GM21526 (cell line): ENCODE measurements around the gene BRIX1.
"Not testable (repeated sequence)": the region's sequence is repeated elsewhere in the genome, so short reads cannot be mapped to it uniquely, and the experiment has no call there.

ENCODE experiments used
- ATAC-seq: cut with Tn5 transposase; IDR thresholded peaks from one replicate; pipeline ENCODE4 v1.9.1; 2021; ENCODE audit warnings: moderate library complexity; ENCODE audit not compliant: unreplicated experiment, low FRiP score

BRIX1 gene

DNA sequence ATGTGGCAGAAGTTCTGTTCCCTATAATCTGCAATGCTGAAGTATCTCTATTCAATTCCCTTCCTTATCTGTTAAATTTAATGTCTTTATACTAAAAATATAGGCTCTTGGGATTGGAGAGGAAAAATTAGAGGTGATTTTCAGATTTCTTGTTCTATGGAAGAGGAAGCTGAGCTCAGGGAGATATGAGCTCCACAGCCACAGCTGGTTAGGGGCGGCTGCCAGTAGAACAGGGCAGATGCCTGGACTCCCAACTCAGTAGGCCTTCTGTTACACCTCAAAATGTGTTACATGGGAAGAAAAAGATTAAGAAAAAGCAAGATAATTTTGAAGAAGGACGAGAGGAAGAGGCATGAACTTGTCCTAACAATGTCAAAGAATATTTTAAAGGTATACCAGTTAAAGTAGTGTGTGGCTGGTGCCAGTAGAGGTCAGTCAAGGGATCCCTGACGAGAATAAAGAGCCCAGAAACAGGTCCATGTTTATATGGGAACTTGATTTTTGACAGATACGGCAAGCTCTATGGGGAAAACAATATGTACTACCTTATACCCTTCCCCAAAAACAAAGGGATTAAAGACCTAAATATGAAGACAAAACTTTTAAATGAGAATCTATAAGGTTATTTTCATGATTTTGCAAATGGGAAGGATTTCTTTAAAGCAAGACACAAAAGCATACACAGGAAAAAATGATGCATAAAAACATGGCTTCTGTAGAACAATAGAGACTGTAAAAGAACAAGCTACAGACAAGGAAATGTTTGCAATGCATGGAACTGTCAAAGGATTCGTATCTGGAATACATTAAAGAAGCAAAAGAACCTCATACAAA lies 42.6 kb downstream of the BRIX1 start:
- ATAC-seq: peak; percentile 46

- peak; percentile 91 for ATAC-seq
Measured at GRCh38 chr5:34959323-34959722, 43.8 kb downstream of the BRIX1 start.

DNA sequence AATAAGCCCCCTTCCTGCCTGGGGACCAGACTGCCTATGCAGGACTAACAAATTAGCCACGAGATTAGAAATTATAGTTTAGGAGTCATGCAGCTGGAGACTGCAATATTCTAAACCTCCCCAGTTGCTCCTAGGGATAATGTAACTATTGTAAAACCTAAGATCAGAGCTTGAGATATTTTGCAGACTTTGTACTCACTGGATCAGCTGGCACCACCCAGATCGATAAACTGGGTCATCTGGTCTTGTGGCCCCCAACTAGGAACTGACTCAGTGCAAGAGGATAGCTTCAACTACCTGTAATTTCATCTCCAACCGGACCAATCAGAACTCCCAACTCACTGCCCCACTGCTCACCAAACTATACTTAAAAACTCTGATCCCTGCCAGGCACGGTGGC lies 52.0 kb downstream of the BRIX1 start:
- ATAC-seq: no peak

DNA sequence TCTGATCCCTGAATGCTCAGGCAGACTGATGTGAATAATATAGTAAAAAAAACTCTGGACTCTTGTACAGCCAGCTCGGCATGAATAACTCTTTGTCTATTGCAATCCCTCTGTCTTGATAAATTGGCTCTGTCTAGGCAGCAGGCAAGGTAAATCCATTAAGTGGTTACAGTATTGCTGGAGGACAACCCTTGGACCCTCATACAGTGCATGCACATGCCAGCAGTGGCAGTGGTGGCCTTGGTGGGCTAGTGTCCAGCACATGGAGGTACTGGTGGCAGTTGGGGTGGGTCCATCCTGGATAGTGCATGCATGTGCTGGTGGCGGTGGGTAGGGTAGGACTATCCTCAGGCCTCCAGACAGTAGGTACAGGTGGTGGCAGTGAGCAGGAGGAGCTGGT lies 52.7 kb downstream of the BRIX1 start:
- no peak for ATAC-seq

- no peak for ATAC-seq
Measured at GRCh38 chr5:34970552-34970951, 55.0 kb downstream of the BRIX1 start.

DNA sequence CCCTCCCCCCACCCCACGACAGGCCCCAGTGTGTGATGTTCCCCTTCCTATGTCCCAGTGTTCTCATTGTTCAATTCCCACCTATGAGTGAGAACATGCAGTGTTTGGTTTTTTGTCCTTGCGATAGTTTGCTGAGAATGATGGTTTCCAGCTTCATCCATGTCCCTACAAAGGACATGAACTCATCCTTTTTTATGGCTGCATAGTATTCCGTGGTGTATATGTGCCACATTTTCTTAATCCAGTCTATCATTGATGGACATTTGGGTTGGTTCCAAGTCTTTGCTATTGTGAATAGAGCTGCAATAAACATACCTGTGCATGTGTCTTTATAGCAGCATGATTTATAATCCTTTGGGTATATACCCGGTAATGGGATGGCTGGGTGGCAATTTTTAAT lies 56.1 kb downstream of the BRIX1 start:
- not testable (repeated sequence) for ATAC-seq
